Esophagus squamous epithelium (tissue), 5 donors: ENCODE data around the gene ESRRA. TPM values are rescaled to one million over a fixed set of nuclear protein-coding genes. Genes with fewer than 3 reads are reported as not detected.

Source experiments
- DNase-seq: peaks from one replicate; lab custom pipeline; 2025; lab: John Stamatoyannopoulos, UW
- H3K27ac ChIP-seq, 4 donors: fragments of 200-600 bp; sonication (generic); one replicate each; pipeline ENCODE4 v1.5.1; 2016 to 2019; ENCODE audit warnings: mild to moderate bottlenecking in 1 of 4
- H3K27me3 ChIP-seq, 4 donors: fragments of 200-600 bp; sonication (generic); 1 replicate in 3 of 4; 2 replicates in 1 of 4; pipeline versions ENCODE4 v1.5.1 to v1.6.0; 2017 to 2021; ENCODE audit warnings: antibody characterized with exemption in 1 of 4
- H3K36me3 ChIP-seq, 3 donors: fragments of 200-600 bp; sonication (generic); one replicate each; pipeline ENCODE4 v1.5.1; 2016 to 2019
- H3K4me1 ChIP-seq, 3 donors: fragments of 200-600 bp; sonication (generic); one replicate each; pipeline ENCODE4 v1.5.1; 2017 to 2019
- H3K4me3 ChIP-seq, 4 donors: fragments of 200-600 bp; sonication (generic); 1 replicate in 3 of 4; 2 replicates in 1 of 4; pipeline ENCODE4 v1.5.1; 2016 to 2019; ENCODE audit warnings: mild to moderate bottlenecking in 2 of 4, moderate library complexity in 1 of 4
- H3K9me3 ChIP-seq, 3 donors: fragments of 200-600 bp; sonication (generic); one replicate each; pipeline ENCODE4 v1.5.1; 2016 to 2019
- POLR2A ChIP-seq, 4 donors: fragments of 450-650 bp; IDR thresholded peaks; one replicate each; pipeline ENCODE4 v1.6.1; 2017; ENCODE audit warnings: antibody characterized with exemption in 4 of 4, mild to moderate bottlenecking in 4 of 4, moderate library complexity in 3 of 4
- WGBS, 2 donors: methylation state at CpG; one replicate each; pipeline ENCODE4 v1.1.5; 2018; 5-methylcytosine and 5-hydroxymethylcytosine counted together
- intact Hi-C: fragments of 100-400 bp; cut with DNase I; formaldehyde crosslinking; loops from one replicate; pipeline ENCODE4 v1.15.0; 2022
- total RNA-seq, 4 donors: library from RNA; depleted of rRNA; stranded (reverse); fragments of >200 nt; gene quantifications; one replicate each; pipeline ENCODE4 v1.1.0, GENCODE V29; 2016
- TF ChIP-seq, protein P1 (sequence below), 6 experiments: fragments of 450-650 bp in 4 of 6; fragments of 200-600 bp in 2 of 6; sonication (generic) in 2 of 6; IDR thresholded peaks; one replicate each; pipeline ENCODE4 v1.5.1; 2016 to 2019; ENCODE audit warnings: antibody characterized with exemption in 6 of 6, mild to moderate bottlenecking in 4 of 6, moderate library complexity in 4 of 6
- donor health status: DM: yes; HTN: yes; CAD: no.

The ESRRA gene
- total RNA-seq, 4 donors from 2014 or later = 81.9 to 131 (median 99.7) TPM

DNA sequence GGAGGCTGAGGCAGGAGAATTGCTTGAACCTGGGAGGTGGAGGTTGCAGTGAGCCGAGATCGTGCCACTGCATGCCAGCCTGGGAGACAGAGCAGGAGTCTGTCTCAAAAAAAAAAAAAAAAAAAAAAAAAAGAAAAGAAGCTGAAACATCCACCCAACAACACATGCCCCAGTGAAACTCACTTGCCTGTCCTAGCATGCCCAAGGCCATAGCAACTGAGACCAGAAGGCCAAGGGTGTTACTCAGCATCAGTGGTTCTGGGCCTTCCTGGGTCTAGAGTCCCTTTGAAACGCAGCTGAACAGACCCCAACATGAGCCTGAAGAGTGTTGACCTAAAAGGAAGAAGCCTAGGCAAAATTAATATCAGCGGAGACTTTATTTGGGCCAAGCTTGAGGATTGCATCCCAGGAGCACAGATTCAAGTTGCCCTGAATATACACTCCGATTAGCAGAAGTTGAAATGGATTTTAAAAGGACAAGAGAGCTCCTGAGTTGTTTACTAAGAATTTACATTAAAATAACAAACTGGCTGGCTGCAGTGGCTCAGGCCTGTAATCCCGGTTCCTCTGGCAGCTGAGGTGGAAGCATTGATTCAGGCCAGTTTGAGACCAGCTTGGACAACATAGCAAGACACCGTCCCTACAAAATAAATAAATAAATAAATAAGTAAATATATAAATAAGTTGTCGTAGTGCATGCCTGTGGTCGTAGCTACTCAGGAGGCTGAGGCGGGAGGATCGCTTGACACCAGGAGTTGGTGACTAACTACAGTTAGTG lies 19.6 kb downstream of the ESRRA start:
- no peaks in the 10 kb centered on the region for H3K27me3 ChIP-seq
- peaks cover 21 to 69% (median 34%) of the 10 kb centered on the region in 3 donors for H3K4me1 ChIP-seq
- no peak for DNase-seq
- TF ChIP-seq, protein P1, sequence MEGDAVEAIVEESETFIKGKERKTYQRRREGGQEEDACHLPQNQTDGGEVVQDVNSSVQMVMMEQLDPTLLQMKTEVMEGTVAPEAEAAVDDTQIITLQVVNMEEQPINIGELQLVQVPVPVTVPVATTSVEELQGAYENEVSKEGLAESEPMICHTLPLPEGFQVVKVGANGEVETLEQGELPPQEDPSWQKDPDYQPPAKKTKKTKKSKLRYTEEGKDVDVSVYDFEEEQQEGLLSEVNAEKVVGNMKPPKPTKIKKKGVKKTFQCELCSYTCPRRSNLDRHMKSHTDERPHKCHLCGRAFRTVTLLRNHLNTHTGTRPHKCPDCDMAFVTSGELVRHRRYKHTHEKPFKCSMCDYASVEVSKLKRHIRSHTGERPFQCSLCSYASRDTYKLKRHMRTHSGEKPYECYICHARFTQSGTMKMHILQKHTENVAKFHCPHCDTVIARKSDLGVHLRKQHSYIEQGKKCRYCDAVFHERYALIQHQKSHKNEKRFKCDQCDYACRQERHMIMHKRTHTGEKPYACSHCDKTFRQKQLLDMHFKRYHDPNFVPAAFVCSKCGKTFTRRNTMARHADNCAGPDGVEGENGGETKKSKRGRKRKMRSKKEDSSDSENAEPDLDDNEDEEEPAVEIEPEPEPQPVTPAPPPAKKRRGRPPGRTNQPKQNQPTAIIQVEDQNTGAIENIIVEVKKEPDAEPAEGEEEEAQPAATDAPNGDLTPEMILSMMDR (IDR thresholded peaks at IDR 0.05) = no peak
- no peak for TF ChIP-seq POLR2A (IDR thresholded peaks at IDR 0.05)
- 57 to 62% methylated on average over 9 of the region's 11 CpGs for WGBS, 2 donors
- peaks cover 2 to 34% (median 14%) of the 10 kb centered on the region in 3 donors for H3K36me3 ChIP-seq
- H3K9me3 ChIP-seq = no peaks in the 10 kb centered on the region
- intact Hi-C loops = no loop called here
- H3K4me3 ChIP-seq = no peak overlapping the region
- peak overlapping the region; percentile 76 to 99 (median 94) for H3K27ac ChIP-seq

DNA sequence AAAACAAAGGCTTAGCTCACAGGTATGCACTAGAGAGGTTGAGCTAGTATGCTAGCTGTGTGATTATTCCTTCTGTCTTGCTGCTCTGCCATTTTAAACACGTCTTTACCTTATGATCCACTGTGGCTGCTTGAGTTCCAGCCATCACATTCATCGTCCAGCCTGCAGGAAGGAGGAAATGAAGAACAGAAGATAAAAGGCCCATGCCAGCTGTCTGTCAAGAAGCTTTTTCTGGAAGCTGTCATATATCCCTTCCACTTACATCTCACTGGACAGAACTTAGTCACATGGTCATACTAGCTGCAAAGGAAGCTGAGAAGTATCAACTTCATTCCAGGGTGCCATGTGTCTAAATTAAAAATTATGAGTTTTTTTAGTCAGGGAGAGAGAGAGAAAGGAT lies 22.1 kb downstream of the ESRRA start:
- no peak for DNase-seq
- H3K9me3 ChIP-seq = no peaks in the 10 kb centered on the region
- peaks cover 25 to 67% (median 28%) of the 10 kb centered on the region in 3 donors for H3K4me1 ChIP-seq
- peaks cover 2 to 13% (median 11%) of the 10 kb centered on the region in 3 donors for H3K36me3 ChIP-seq
- intact Hi-C loops = no loop called here
- H3K27me3 ChIP-seq = no peaks in the 10 kb centered on the region
- TF ChIP-seq, protein P1 (IDR thresholded peaks at IDR 0.05) = no peak
- no peak for TF ChIP-seq POLR2A (IDR thresholded peaks at IDR 0.05)
- no peak overlapping the region for H3K4me3 ChIP-seq
- no peak overlapping the region for H3K27ac ChIP-seq
- WGBS, 2 donors = 85 to 89% methylated on average over 2 of the region's 2 CpGs

DNA sequence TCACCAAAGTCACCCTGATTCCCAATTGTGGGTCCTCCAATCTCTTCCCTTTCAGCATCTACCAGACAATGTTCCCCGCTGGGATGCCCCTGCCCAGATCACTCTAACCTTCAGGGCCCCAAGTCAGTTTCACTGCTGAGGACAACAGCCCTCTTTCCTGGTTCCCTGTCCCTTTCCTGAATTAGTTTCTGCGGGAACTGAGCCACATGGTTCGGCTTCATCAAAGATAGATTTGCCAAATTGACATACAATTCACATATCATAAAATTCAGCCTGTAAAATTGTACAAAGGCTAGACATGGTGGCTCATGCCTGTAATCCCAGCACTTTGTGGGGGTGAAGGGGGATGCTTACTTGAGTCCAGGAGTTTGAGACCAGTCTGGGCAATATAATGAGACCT lies 22.7 kb downstream of the ESRRA start:
- Histone ChIP-seq H3K4me3 (no peak overlapping the region), H3K9me3 (no peaks in the 10 kb centered on the region), H3K36me3 (peaks cover 1 to 6% (median 4%) of the 10 kb centered on the region in 3 donors), H3K4me1 (peaks cover 28 to 67% (median 29%) of the 10 kb centered on the region in 3 donors), H3K27ac (no peak overlapping the region), H3K27me3 (no peaks in the 10 kb centered on the region)
- no peak for DNase-seq
- TF ChIP-seq POLR2A (IDR thresholded peaks at IDR 0.05) = no peak
- TF ChIP-seq, protein P1 (IDR thresholded peaks at IDR 0.05) = no peak
- intact Hi-C loops = no loop called here
- WGBS, 2 donors = 89 to 95% methylated on average over 3 of the region's 3 CpGs

DNA sequence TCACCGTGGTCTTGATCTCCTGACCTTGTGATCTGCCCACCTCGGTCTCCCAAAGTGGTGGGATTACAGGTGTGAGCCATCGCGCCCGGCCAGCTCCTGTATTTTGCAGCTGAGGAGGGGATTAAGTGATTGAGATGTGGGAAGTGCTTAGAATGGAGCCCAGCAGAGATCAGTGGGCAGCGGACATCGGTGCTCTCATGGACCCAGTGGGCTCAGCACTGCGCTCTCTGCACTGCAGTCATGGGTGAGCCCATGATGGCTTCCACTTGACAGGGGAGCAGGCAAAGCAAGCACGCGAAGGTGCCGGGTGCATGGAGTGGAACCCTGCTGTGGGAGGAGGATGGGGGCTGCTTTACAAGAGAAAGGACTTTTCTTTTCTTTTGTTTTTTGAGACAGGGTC lies 25.6 kb downstream of the ESRRA start:
- WGBS, 2 donors = 92 to 93% methylated on average over 7 to 8 of the region's 11 CpGs
- Histone ChIP-seq H3K27ac (peak overlapping the region in 3 of 4 donors; percentile 85 to 88 (median 87)), H3K27me3 (no peaks in the 10 kb centered on the region), H3K9me3 (no peaks in the 10 kb centered on the region), H3K4me3 (no peak overlapping the region), H3K36me3 (no peaks in the 10 kb centered on the region), H3K4me1 (peaks cover 20 to 59% (median 21%) of the 10 kb centered on the region in 3 donors)
- no peak for TF ChIP-seq POLR2A (IDR thresholded peaks at IDR 0.05)
- TF ChIP-seq, protein P1 (IDR thresholded peaks at IDR 0.05) = no peak
- intact Hi-C loops = no loop called here
- no peak for DNase-seq
